ENCODE measurements around the gene MPHOSPH9. TPM values are rescaled to one million over a fixed set of nuclear protein-coding genes. Genes with fewer than 3 reads are reported as not detected.

Gene MPHOSPH9
- total RNA-seq, 1 experiment from 2014 or later = 60.5 TPM

DNA sequence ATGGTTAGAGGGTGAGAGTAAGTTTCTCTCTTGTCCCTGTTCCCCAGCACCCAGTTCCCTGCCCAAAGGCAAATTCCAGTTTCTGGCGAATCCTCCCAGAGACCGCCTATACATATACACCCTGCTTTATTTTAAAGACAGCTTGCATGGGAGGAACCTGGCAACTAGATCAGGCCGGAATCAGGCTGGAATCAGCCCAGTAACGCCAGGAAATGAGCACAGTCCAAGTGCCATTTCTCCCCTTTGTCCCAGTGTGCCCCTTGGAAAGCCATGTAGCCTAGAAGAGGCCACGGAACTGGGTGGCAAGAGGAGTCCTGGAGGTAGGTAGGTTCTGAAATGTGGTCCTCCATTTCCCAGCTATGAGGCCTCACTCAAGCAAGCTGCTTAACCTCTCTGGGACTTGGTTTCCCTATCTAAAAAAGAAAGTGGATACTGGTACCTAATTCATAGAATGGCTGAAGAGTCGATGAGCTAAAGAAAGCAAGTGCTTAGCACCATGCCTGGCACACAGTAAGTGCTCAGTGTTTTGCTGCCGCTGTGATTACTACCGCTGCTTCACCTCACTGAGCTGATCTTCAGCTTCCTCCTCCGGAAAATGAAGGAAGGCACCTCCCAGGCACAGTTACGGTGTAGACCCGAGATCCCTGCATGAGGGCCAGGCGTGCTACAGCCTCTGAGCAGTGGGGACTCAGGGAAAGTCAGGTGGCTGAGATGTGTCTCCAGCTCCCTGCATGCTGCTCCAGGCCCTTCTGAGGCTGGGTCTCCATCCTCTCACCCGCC is 118.4 kb downstream of the MPHOSPH9 start:
- Histone ChIP-seq H3T11ph (ENCODE audit: low read length) (no peak overlapping the region), H3K9ac (ENCODE audit: extremely low read depth, insufficient read length, low read length) (no peak overlapping the region), H3K4me2 (ENCODE audit: insufficient read depth, insufficient read length, low read length) (no peak overlapping the region), H3K14ac (ENCODE audit: insufficient read depth, low read length) (no peak overlapping the region), H3K27ac (ENCODE audit: insufficient read length, low read depth, low read length) (no peak overlapping the region), H4K5ac (ENCODE audit: insufficient read length, low read depth, low read length) (no peak overlapping the region), H4K8ac (replicated peaks; ENCODE audit: insufficient read length, low read depth, low read length) (no peak overlapping the region), H2BK5ac (ENCODE audit: insufficient read length, low read length) (no peak overlapping the region), H2BK120ac (ENCODE audit: low read depth, low read length, poor library complexity, severe bottlenecking) (no peak overlapping the region), H4K91ac (ENCODE audit: insufficient read length, low read depth, low read length) (no peak overlapping the region), H2AFZ (ENCODE audit: low read length) (no peak overlapping the region), H3K27me3 (ENCODE audit: insufficient read depth, low read length) (no peaks in the 10 kb centered on the region; the same call in 1 of the 2 replicates), H3K4me1 (ENCODE audit: insufficient read depth, low read length) (no peaks in the 10 kb centered on the region), H4K20me1 (ENCODE audit: control insufficient read depth, insufficient read depth, insufficient read length) (no peaks in the 10 kb centered on the region), H3K9me3 (ENCODE audit: control insufficient read depth, low read depth, low read length) (no peaks in the 10 kb centered on the region), H3K79me1 (ENCODE audit: insufficient read depth, low read depth, low read length, poor library complexity, severe bottlenecking) (no peaks in the 10 kb centered on the region), H2AK5ac (ENCODE audit: insufficient read length, low read length) (no peak overlapping the region), H3K56ac (ENCODE audit: insufficient read length, low read depth, low read length) (no peak overlapping the region), H2BK15ac (ENCODE audit: low read depth, low read length) (no peak overlapping the region), H2BK12ac (ENCODE audit: insufficient read length, low read depth, low read length) (no peak overlapping the region), H3K23ac (ENCODE audit: insufficient read length, low read depth, low read length) (no peak overlapping the region), H3K79me2 (ENCODE audit: insufficient read depth, low read length) (no peaks in the 10 kb centered on the region), H3K23me2 (ENCODE audit: insufficient read length, low read depth, low read length, poor library complexity, severe bottlenecking) (no peaks in the 10 kb centered on the region), H3K4ac (ENCODE audit: low read depth, low read length) (no peak overlapping the region), H3K18ac (ENCODE audit: insufficient read length, low read depth, low read length) (no peak overlapping the region), H2BK20ac (ENCODE audit: low read depth, low read length, poor library complexity, severe bottlenecking) (no peak overlapping the region)
- no peak for DNase-seq
- H3K4me3 Mint-ChIP-seq = no peak overlapping the region
- peaks cover 72% of the 10 kb centered on the region for H3K27me3 Mint-ChIP-seq (ENCODE audit: low read depth)
- no CpG with 5 or more reads among the region's 13 CpGs for WGBS (ENCODE audit: extremely low coverage, insufficient read length, low lambda C conversion rate)
- H3K4me1 Mint-ChIP-seq = peaks cover 17 to 31% of the 10 kb centered on the region in 2 experiments
- H3K27ac Mint-ChIP-seq = peak overlapping the region in 1 of 3 experiments; percentile 70; a peak in 2 of 7 replicates
- TF ChIP-seq, protein P1, sequence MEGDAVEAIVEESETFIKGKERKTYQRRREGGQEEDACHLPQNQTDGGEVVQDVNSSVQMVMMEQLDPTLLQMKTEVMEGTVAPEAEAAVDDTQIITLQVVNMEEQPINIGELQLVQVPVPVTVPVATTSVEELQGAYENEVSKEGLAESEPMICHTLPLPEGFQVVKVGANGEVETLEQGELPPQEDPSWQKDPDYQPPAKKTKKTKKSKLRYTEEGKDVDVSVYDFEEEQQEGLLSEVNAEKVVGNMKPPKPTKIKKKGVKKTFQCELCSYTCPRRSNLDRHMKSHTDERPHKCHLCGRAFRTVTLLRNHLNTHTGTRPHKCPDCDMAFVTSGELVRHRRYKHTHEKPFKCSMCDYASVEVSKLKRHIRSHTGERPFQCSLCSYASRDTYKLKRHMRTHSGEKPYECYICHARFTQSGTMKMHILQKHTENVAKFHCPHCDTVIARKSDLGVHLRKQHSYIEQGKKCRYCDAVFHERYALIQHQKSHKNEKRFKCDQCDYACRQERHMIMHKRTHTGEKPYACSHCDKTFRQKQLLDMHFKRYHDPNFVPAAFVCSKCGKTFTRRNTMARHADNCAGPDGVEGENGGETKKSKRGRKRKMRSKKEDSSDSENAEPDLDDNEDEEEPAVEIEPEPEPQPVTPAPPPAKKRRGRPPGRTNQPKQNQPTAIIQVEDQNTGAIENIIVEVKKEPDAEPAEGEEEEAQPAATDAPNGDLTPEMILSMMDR (conservative IDR thresholded peaks at IDR 0.05) = no peak
- H3K36me3 Mint-ChIP-seq (ENCODE audit: insufficient read depth in 1 of 3, low read depth in 3 of 3) = no peaks in the 10 kb centered on the region
- H3K9me3 Mint-ChIP-seq = no peaks in the 10 kb centered on the region
